Muscle layer of colon (tissue), 2 donors: Measurements from ENCODE around the gene MEGF6.

ENCODE experiments used
- H3K27ac ChIP-seq: one replicate; pipeline ENCODE4 v1.7.0; 2013; ENCODE audit warnings: low read depth, mild to moderate bottlenecking, low read length, moderate library complexity
- H3K27me3 ChIP-seq, 2 donors: one replicate each; pipeline ENCODE4 v1.7.0; 2013; ENCODE audit warnings: low read length in 2 of 2, mild to moderate bottlenecking in 2 of 2; ENCODE audit not compliant: insufficient read depth in 2 of 2, control insufficient read depth in 1 of 2
- H3K36me3 ChIP-seq: one replicate; pipeline ENCODE4 v1.7.0; 2013; ENCODE audit warnings: mild to moderate bottlenecking, low read length; ENCODE audit not compliant: insufficient read depth
- H3K4me1 ChIP-seq: one replicate; pipeline ENCODE4 v1.7.0; 2013; ENCODE audit warnings: mild to moderate bottlenecking, low read length; ENCODE audit not compliant: insufficient read depth
- H3K4me3 ChIP-seq, 2 donors: one replicate each; pipeline ENCODE4 v1.7.0; 2013; ENCODE audit warnings: low read length in 2 of 2, low read depth in 1 of 2, mild to moderate bottlenecking in 1 of 2, moderate library complexity in 1 of 2
- H3K9ac ChIP-seq: one replicate; pipeline ENCODE4 v1.7.0; 2013; ENCODE audit warnings: low read length
- H3K9me3 ChIP-seq: one replicate; pipeline ENCODE4 v1.7.0; 2013; ENCODE audit warnings: mild to moderate bottlenecking, low read length
- donor health status: abdominal sarcoma.
- donor health status: Adenocarcinoma of cecum.

MEGF6 gene

DNA sequence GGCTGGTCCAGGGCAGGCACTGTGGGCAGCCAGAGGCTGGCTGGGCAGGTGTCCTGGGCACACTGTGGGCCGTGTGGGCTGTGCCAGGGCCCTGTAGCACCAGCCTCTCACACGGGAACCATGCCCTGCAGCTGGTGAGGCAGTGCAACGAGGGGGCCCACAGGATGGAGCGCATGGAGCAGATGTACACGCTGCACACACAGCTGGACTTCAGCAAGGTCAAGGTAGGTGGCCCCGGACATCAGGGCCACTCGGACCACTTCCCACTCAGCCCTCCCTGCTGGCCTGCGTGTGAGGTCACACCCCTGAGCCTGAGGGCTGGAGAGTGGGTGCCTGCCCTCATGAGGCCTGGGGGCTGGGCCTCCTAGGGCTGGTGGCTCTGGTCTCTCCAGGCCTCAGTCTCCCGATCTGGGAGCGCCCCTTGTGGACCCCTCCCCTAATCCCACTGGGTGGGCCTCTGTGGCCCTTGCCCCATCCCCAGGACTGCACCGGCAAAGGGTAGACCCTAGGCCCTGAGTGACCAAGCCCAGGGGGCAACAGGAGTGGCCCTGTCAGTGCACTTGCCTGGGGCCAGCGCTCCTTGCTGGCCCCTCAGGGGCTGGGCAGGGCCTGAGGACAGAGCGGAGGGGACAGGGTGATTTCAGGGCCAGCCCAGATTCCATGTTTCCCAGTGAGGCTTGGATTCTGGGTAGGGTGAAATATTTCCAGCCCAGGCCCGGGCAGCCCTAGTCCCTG lies 135.3 kb downstream of the MEGF6 start:
- Histone ChIP-seq H3K4me1 (no peaks in the 10 kb centered on the region), H3K27ac (no peak overlapping the region), H3K27me3 (peaks cover 0 to 14% of the 10 kb centered on the region in 2 donors), H3K9ac (no peak overlapping the region), H3K9me3 (no peaks in the 10 kb centered on the region), H3K36me3 (no peaks in the 10 kb centered on the region), H3K4me3 (no peak overlapping the region)

DNA sequence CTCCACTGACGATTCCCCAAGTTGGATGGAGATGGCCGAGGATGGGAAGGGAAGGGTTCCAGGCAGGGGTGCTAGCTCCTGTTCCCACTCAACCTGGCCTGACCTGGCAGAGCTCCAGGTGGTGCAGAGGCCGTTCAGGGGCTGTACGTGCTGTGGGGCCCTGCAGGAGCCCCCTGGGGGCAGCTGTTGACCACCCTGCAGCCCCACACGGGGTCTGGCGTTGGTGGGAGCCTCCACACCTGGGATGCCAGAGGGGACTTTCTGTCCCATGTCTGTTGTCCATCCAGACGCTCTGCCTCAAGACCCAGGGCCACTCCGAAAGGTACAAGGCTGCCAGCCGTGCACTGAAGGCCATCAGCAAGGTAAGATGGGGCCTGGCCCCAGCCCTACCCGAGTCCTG lies 136.9 kb downstream of the MEGF6 start:
- Histone ChIP-seq H3K4me1 (no peaks in the 10 kb centered on the region), H3K36me3 (no peaks in the 10 kb centered on the region), H3K4me3 (no peak overlapping the region), H3K9me3 (no peaks in the 10 kb centered on the region), H3K27ac (no peak overlapping the region), H3K9ac (no peak overlapping the region), H3K27me3 (peaks cover 0 to 14% of the 10 kb centered on the region in 2 donors)

DNA sequence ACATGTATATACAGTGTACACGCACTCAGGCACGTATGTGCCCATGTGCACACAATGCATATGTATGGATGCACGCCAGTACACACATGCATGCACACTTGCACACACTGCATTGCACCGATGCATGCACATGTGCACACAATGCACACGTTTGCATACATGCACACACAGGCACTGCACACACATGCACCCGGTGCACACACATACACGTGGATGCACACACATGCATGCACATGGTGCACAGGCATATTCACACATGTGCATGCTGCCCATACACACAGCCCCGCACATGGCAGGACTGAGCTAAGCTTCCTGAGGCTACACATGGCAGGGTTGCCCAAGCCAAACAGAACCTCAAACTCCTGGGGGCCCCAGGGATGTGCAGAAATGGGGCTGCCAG lies 137.3 kb downstream of the MEGF6 start:
- Histone ChIP-seq H3K9me3 (no peaks in the 10 kb centered on the region), H3K4me1 (no peaks in the 10 kb centered on the region), H3K27me3 (peaks cover 0 to 14% of the 10 kb centered on the region in 2 donors), H3K27ac (no peak overlapping the region), H3K9ac (no peak overlapping the region), H3K36me3 (no peaks in the 10 kb centered on the region), H3K4me3 (no peak overlapping the region)

DNA sequence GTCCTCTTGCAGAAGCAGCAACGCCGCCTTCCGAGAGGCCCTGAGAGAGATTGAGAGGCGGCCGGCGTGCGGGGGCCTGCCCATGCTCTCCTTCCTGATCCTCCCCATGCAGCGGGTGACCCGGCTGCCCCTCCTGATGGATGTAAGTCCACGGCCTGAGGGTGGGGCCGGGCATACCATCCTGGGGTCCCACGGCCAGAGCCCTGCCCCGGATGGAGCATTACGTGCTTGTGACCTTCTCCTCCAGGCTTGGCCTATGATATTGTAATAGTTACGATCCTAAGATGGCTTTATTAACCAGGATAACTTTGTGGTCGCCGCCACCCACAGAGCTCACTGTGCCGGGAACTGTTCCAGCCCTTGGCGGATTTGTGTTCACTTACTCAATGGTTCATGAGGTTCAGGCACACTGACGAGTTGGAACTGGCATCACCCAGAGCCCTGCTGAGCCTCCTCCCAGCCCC lies 137.9 kb downstream of the MEGF6 start:
- Histone ChIP-seq H3K27ac (no peak overlapping the region), H3K9me3 (no peaks in the 10 kb centered on the region)

DNA sequence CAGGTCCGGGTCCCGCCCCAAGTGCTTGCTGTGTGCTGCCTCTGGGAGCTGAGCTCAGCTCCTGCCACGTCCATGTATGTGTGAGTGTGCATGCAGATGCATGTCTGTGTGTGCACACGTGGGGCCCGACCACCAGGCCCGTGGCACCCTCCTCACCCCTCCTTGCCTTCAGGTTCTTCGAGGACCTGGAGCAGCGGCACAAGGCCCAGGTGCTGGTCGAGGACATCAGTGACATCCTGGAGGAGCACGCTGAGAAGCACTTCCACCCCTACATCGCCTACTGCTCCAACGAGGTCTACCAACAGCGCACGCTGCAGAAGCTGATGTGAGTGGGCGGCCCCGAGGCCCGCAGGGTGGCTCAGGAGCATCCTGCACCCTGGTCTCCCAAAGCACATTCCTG lies 138.4 kb downstream of the MEGF6 start:
- Histone ChIP-seq H3K36me3 (no peaks in the 10 kb centered on the region), H3K9me3 (no peaks in the 10 kb centered on the region), H3K4me3 (no peak overlapping the region), H3K27ac (no peak overlapping the region), H3K27me3 (peaks cover 0 to 14% of the 10 kb centered on the region in 2 donors), H3K4me1 (no peaks in the 10 kb centered on the region), H3K9ac (no peak overlapping the region)

More for the DNA sequence above, 137.9 kb downstream of the MEGF6 start:
- Histone ChIP-seq H3K4me3 (no peak overlapping the region), H3K9ac (no peak overlapping the region), H3K27me3 (peaks cover 0 to 14% of the 10 kb centered on the region in 2 donors), H3K4me1 (no peaks in the 10 kb centered on the region), H3K36me3 (no peaks in the 10 kb centered on the region)

DNA sequence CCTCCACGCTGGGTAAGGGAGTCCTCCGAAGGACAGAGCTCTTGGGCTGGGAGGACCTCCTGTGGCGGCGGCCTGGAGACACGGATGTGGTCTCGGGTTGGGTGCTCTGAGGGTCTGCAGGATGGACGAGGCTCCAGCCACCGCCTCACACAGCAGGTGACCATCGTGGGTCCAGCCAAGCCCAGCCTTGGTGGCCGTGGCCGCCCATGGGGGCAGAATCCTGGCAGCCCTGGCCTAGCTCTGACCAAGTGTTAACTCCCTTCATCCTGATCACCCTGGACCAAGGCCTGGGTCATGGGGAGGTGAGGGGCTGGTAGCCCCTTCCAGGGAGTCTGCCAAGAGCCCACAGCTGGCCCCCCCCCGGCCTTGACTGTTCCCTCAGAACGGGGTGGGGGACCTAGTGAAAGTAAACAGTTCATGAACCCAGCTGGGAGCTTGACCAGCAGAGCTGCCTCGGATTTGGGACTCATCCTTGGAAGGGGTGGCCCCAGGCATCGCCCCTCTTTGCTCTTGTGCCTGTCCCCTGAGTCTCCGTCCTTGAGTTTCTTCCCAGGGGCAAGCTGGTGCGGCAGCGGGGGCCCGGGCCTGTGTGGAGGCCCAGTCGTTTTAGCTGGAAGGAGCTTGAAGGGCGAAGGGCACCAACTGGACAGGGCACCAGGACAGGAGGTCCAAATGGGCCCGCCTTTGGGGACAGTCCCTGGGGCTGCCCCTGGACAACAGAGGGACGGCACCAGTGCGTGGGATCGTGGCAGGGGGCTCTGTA lies 139.0 kb downstream of the MEGF6 start:
- Histone ChIP-seq H3K4me3 (no peak overlapping the region), H3K9ac (no peak overlapping the region), H3K27ac (no peak overlapping the region), H3K27me3 (peaks cover 0 to 14% of the 10 kb centered on the region in 2 donors), H3K9me3 (no peaks in the 10 kb centered on the region), H3K4me1 (no peaks in the 10 kb centered on the region), H3K36me3 (no peaks in the 10 kb centered on the region)

DNA sequence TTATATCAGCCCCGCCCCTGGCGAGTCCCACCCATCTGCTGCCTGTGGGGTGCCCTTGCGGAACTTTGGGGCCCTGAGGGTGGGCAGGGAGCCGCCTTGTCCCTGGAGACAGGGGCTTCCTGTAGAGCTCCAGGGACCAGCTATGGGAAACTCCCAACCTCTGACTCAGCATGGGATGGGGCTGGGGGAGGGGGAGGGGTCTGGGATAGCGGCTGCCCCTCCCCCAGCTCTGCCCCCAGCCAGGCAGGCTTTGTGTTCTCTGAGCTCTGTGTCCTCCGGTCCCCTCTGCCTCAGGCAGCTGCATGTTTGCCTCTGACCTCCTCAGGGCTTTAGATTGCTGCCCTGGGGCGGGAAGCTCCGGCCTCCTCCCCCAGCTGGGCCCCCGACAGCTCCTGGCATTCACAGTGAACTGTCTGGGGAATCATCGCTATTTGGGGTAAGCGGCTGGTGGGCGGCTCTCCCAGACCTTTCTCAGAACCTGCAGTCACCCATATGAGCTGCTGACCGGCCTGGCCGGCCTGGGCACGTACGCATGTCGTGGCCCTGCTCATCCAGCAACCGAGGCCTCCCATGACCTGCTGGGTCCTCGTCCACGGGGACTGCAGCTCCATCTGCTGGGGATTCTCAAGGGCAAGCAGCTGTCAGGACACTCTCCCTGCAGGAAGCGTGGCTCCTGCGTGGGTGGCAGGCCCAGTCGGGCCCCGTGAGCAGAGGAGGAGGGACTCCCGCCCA lies 139.8 kb downstream of the MEGF6 start:
- Histone ChIP-seq H3K9ac (no peak overlapping the region), H3K36me3 (no peaks in the 10 kb centered on the region), H3K27ac (no peak overlapping the region), H3K4me3 (no peak overlapping the region), H3K4me1 (no peaks in the 10 kb centered on the region), H3K27me3 (peaks cover 0 to 12% of the 10 kb centered on the region in 2 donors), H3K9me3 (no peaks in the 10 kb centered on the region)

DNA sequence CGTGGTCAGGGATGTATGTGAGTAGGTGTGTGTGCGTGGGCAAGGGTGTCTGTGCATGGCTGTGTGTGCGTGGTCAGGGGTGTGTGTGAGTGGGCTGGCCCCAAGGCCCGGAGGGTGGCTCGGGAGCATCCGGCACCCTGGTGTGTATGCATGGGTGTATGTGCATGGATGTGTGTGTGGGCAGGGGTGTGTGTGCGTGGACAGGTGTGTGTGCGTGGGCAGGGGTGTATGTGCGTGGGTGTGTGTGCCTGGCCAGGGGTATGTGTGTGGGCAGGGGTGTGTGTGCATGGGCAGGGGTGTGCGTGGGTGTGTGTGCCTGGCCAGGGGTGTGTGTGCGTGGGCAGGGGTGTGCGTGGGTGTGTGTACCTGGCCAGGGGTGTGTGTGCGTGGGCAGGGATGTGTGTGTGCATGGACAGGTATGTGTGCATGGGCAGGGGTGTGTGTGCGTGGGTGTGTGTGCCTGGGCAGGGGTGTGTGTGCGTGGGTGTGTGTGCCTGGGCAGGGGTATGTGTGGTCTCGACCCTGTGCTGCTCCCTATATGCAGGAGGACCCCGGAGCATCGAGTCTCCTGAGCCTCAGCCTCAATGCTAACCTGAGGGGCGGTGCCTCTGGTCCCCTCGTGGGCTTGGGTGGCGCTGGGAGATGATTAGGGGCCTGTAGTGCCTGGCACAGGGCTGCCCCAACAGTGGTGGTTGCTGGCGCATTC lies 140.5 kb downstream of the MEGF6 start:
- peaks cover 0 to 5% of the 10 kb centered on the region in 2 donors for H3K27me3 ChIP-seq
- no peak overlapping the region for H3K4me3 ChIP-seq
- no peak overlapping the region for H3K27ac ChIP-seq
- H3K9ac ChIP-seq: no peak overlapping the region
- H3K36me3 ChIP-seq: no peaks in the 10 kb centered on the region
- no peaks in the 10 kb centered on the region for H3K9me3 ChIP-seq
- H3K4me1 ChIP-seq: no peaks in the 10 kb centered on the region

DNA sequence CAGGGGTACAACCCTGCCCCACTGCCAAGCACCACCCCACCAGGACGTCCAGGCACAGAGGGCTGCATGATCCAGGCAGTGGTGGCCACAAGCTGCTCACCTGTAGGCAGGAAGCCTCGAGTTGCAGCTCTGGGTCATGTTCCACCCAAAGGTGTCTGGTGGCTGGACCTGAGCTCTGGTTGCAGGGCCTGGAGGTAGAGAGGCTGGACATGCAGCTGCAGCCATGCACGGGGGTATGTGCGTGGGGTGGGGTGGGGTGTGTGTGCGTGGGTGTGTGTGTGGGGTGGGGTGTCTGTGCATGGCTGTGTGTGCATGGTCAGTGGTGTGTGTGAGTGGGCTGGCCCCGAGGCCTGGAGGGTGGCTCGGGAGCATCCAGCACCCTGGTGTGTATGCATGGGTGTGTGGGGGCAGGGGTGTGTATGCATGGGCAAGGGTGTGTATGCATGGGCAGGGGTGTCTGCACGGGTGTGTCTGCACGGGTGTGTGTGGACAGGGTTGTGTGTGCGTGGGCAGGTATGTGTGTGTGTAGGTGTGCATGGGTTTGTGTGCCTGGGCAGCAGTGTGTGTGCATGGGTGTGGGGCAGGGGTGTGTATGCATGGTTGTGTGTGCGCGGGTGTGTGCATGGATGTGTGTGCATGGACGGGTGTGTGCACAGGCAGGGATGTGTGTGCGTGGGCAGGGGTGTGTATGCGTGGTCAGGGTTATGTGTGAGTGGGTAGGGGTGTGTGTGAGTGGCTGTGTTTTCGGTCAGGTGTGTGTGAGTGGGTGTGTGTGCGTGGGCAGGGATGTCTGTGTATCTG lies 141.3 kb downstream of the MEGF6 start:
- Histone ChIP-seq H3K36me3 (no peaks in the 10 kb centered on the region), H3K9me3 (no peaks in the 10 kb centered on the region), H3K4me3 (no peak overlapping the region), H3K27me3 (peaks cover 0 to 5% of the 10 kb centered on the region in 2 donors), H3K4me1 (no peaks in the 10 kb centered on the region), H3K9ac (no peak overlapping the region), H3K27ac (no peak overlapping the region)

DNA sequence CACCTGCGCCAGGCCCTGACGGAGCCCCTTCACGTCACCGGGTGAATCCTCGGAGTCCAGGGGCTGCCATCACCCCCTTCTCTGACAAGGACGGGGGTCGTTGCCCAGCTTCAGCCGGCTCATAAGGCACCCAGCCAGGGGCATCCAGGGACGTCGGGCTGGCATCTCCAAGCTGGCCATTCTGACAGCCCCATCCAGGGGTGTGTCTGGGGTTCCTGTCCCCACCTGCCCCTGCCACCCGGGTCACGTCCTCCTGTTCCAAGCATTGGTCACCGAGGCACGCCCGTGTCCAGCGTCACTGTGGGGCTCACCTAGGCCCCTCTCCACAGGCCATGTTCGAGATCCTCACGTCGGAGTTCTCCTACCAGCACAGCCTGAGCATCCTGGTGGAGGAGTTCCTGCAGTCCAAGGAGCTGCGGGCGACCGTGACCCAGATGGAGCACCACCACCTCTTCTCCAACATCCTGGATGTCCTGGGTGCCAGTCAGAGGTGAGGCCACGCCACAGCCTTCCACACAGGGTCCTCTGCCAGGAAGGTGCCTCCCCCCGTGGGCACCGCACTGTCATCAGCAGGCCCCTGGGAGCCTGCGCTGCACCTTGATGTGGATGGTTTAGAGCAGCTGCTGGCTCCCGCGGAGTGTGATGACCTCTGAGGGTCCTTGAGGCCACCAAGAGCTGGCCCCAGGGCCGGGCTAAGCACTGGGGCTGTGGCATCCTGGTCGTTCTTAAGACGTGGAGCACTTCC lies 142.0 kb downstream of the MEGF6 start:
- H3K27ac ChIP-seq: no peak overlapping the region
- peaks cover 0 to 5% of the 10 kb centered on the region in 2 donors for H3K27me3 ChIP-seq
- H3K9me3 ChIP-seq: no peaks in the 10 kb centered on the region
- H3K9ac ChIP-seq: no peak overlapping the region
- no peaks in the 10 kb centered on the region for H3K36me3 ChIP-seq
- H3K4me1 ChIP-seq: no peaks in the 10 kb centered on the region
- H3K4me3 ChIP-seq: no peak overlapping the region
